Stimulated activated CD4-positive, alpha-beta T cell treated with anti-CD3 and anti-CD28 coated beads, Interleukin-12 subunit alpha, Interleukin-12 subunit beta, amount 100 ng/mL, for 4 hours (primary cell): Measurements from ENCODE around the gene MPST.
"Not testable (repeated sequence)": the region's sequence is repeated elsewhere in the genome, so short reads cannot be mapped to it uniquely, and the experiment has no call there.

ENCODE experiments used
- DNase-seq: peaks from one replicate; pipeline ENCODE4 v3.0.0-alpha.2; 2020

Gene MPST

GRCh38 chr22:37019309-37020191 lies at the start of gene MPST, which contains the start of gene TST:
TSS of gene MPST (plus strand) at chr22:37019742. CDS start at chr22:37019837, 95 bp downstream.
TSS of gene TST (minus strand) at chr22:37019447. CDS start at chr22:37018732, 715 bp downstream.
- peak; percentile 27 for DNase-seq

- DNase-seq = no peak
These were observed 48.0 kb upstream of the MPST start for GRCh38 chr22:36971341-36972125.

GRCh38 chr22:36976606-36977005 lies 42.9 kb upstream of the MPST start:
- DNase-seq = no peak

GRCh38 chr22:36977401-36977861 lies 42.1 kb upstream of the MPST start:
- peak; percentile 76 for DNase-seq

GRCh38 chr22:36977947-36978660 lies 41.4 kb upstream of the MPST start:
- DNase-seq = peak; percentile 87

GRCh38 chr22:36979016-36979910 lies 40.3 kb upstream of the MPST start:
- no peak for DNase-seq

- no peak for DNase-seq
These were observed 38.2 kb upstream of the MPST start for GRCh38 chr22:36981247-36981775.

- no peak for DNase-seq
These were observed 37.4 kb upstream of the MPST start for GRCh38 chr22:36982136-36982535.

- no peak for DNase-seq
These were observed 34.2 kb upstream of the MPST start for GRCh38 chr22:36985211-36985889.

GRCh38 chr22:36986242-36986821 lies 33.2 kb upstream of the MPST start:
- peak; percentile 23 for DNase-seq

- DNase-seq = no peak
These were observed 31.3 kb upstream of the MPST start for GRCh38 chr22:36988075-36988832.

GRCh38 chr22:36989012-36989411 lies 30.5 kb upstream of the MPST start:
- not testable (repeated sequence) for DNase-seq

- no peak for DNase-seq
These were observed 29.1 kb upstream of the MPST start for GRCh38 chr22:36990457-36990856.

- no peak for DNase-seq
These were observed 28.3 kb upstream of the MPST start for GRCh38 chr22:36991206-36991605.

GRCh38 chr22:36997746-36998145 lies 21.8 kb upstream of the MPST start:
- no peak for DNase-seq

GRCh38 chr22:36998620-36999351 lies 20.8 kb upstream of the MPST start:
- no peak for DNase-seq

- no peak for DNase-seq
These were observed 20.1 kb upstream of the MPST start for GRCh38 chr22:36999463-36999862.

- DNase-seq = no peak
These were observed 18.6 kb upstream of the MPST start for GRCh38 chr22:37000676-37001534.
